HG03354 (cell line): ENCODE data around the gene MAT1A.
A peak's percentile ranks its signal among the peaks of the same experiment; 100 is the strongest.
"Not testable (repeated sequence)": the region's sequence is repeated elsewhere in the genome, so short reads cannot be mapped to it uniquely, and the experiment has no call there.

ENCODE experiments used
- ATAC-seq: cut with Tn5 transposase; IDR thresholded peaks from one replicate; pipeline ENCODE4 v1.9.1; 2021; ENCODE audit warnings: mild to moderate bottlenecking; ENCODE audit not compliant: unreplicated experiment, poor library complexity, severe bottlenecking

Gene MAT1A

DNA sequence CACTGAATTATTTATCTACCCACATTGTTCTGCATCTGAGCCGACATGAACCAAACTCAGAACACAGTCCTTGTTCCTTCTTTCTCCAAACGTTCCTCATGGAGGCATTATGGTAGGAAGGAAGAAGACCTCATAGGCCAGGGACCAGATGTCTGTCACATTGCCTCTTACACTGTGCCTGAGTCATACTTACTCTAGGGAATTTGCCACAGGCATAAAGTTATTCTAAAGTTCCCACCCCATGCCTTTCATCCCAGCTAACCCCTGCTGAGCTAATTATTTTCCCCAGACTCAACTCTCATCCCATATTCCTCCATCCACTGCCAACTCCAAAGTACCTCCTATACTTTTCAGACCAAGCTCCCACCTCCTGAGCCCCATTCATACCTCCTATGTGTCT, 21.2 kb downstream of the MAT1A start:
- ATAC-seq, result no peak

DNA sequence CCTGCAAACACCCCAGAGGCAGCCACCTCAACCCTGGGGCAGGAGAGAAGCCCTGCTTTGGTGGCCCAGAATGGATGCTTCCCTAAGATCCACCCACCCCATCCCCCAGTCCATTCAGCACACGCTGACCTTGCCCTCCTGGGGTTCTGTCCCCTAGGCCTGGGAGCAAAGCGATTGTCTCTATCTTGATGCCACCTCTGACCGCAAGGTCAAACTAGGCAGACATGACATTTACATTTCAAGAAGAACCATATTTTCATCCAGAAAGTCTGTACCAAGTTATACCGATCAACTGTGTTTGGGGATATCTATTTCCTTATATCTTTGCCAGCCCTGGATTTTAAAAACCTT, 23.0 kb downstream of the MAT1A start:
- ATAC-seq, result no peak

DNA sequence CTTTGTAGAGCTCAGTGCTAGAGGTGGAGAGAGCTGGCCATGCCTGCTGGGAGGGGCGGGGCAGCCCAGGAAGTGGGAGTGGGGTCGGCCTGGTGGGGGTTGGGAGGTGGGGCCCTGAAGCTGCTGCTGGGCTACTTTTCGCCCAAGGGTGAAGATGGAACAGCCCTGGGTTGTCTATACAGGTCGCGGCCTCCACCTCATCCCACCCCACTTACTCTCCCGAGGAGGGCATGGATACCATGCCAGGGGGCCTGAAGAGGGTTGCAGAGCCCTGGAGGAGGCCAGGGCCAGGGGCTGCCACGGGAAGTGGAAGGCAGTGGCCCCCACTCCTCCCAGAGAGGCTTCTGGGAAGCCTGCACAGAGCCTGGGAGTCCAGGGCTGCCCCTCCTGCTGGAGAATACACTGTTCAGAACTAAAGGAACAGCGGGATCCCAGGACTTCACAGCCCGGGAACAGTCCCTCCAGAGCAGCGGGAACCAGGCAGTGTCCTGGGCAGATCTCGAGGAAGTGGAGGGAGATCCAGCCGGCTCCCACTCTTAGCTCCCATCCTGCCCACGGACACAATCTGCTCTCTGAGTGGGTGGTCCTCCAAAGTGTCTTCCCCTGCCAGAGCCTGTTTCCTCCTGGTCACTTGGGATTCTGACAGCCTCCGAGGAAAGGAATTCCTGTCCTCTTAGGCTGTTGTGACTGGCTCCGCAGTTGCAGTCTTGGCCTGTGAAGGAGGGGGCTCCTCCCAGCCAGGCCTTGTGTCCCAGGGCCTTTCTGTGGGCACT, 23.5 kb downstream of the MAT1A start:
- no peak for ATAC-seq

GRCh38 chr10:80264081-80265056, 25.1 kb downstream of the MAT1A start:
- no peak for ATAC-seq

DNA sequence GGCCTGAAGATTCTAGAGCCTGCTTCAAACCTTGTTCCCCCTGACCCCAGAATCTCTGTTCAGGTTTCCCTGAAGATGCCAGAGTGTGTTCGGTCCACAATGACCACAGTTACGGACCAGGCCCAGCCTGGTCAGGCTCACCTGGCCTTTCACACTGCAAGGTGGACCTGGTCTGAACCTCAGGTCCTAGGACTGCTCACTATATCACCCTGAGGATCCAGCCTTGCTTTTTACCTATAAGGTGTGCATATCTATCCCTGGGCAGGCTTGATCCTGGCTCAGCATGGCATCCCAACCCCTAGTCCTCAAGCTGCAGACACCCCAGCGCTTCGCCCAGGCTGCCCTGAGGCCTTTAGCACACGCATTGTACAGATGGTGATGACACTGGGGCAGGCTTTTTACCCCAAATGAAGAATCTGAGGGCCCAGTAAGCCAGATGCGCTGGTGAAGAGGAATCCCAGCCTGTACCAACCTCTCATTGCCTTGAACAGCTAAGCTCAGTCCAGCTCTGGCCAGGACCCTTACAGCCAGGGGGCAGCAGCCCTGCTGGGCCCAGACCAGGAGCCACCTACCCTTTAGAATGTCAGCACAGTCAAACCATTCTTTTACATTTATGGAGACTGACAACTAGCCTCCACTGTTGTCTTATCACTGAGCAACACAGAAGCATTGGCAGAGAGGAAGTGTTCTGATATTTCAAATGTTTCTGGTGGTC, 28.0 kb downstream of the MAT1A start:
- no peak for ATAC-seq

GRCh38 chr10:80260295-80261243, 28.9 kb downstream of the MAT1A start:
- peak; percentile 61 for ATAC-seq

DNA sequence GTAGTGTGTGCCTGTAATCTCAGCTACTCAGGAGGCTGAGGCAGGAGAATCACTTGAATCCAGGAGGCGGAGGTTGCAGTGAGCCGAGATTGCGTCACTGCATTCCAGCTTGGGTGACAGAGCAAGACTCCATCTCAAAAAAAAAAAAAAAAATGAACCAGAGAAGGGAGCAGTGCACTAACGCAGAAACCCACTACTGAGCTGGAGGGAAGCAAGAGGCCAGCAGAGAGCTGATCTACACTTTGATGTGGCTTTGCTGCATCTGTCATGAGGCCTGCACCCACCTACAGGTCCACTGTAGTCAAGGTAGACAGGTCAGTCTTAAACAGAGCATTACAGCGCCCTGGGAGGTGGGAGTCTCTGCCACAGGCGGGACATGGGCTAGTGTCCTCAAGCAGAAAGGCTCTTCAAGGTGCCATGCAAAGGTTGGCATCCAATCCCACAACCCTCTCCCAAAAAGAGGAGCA, 30.0 kb downstream of the MAT1A start:
- no peak for ATAC-seq

DNA sequence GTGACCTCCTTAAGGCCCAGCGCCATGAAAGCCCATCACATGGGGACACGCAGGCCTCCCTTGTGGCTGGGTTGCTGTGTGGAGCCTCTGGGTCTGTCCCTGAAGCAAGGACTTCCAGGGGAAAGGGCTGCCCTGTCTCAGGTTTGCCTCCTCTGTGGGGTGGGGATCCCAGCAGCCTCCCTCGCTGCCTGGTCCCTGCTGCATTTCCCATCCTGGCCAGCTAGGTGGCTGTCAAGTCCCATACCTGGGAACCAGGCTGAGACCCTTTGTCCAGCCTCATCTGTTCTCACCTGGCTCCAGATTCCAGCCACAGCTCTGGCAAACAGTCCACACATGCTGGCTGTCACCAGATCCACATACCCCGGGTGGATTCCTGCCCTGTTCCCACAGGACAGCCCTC, 32.7 kb downstream of the MAT1A start:
- ATAC-seq, result not testable (repeated sequence)

GRCh38 chr10:80254726-80255125, 34.7 kb downstream of the MAT1A start:
- ATAC-seq, result not testable (repeated sequence)

DNA sequence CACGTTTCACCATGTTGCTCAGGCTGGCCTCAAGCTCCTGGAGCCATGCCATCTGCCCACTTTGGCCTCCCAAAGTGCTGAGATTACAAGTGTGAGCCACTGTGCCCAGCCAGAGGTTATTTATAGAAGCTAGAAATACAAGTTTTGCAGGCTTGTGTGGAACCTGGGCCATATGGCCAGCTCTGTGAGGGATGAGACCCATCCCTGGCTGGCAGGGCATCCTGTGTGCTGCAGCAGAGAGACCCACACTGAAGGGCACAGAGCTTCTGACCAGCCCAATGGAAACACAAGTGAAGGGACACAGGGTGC, 35.5 kb downstream of the MAT1A start:
- not testable (repeated sequence) for ATAC-seq

DNA sequence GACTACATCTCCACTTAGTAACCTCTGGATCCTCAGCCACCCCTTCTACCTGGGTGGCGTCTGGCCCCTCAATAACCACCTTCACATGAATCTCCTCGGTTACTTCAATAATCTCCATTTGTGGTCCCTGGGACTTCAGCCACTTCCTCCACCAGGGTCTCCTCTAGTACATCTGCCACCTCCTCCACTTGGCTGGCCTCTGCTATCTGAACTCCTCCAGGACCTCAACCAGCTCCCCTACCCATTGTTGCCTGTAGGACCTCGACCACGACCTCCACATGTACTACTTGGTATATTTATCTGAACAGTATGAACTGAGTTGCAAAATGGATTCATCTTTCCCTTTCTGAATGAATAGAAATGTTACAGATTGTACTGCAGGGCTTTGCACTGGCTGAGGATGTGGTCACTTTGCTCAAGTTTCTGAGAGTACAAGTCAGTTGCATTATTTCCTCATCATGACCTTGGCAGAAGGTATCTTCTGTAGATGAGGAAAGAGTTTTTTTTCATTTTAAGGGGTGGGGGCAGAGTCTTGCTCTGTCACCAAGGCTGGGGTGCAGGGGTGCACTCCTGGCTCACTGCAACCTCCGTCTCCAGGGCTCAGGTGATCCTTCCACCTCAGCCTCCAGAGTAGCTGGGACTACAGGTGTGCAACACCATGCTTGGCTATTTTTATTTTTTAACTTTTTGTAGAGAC, 36.0 kb downstream of the MAT1A start:
- ATAC-seq, result peak; percentile 68

DNA sequence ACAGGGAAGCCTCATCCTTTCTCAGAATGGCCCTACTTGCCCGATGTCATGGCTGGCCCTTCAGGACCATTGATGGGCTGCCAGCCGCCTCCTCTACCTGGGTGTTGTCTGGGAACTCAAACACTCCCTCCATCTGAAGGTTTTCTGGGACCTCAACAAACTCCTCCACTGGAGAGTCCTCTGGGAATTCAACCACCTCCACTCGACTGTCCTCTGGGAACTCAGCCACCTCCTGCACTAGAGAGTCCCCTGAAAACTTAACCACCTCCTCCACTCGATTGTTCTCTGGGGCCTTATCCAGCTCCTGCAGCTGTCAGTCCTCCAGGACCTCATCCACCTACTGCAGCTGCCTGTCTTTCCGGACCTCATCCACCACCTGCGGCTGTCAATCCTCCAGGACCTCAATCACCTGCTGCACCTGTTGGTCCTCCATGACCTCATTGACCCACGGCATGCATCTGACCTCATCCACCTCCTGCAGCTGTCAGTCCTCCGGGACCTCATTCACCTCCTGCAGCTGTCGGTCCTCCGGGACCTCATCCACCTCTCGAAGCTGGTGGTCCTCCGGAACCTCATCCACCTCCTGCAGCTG, 37.1 kb downstream of the MAT1A start:
- ATAC-seq, result no peak

GRCh38 chr10:80251703-80252280, 37.7 kb downstream of the MAT1A start:
- ATAC-seq, result not testable (repeated sequence)

DNA sequence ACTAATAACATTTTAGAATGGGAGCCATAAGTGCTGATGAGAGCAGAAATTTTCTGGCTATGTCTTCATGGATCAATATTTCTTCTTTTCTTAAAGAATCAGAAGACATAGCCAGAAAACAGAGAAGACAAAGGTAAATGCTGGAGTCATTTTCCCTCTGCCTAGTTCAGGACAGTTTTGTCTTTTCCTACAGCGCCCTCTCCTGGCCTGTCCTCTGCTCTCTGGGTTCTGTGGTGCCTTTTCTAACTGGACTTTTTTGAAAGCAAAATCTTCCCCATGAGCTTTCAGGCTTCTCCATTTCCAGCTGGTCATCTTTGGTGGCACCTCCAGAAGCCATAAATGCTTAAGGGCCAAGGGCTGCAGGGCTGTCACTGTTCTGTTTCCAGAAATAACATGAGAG, 39.1 kb downstream of the MAT1A start:
- not testable (repeated sequence) for ATAC-seq

- ATAC-seq, result not testable (repeated sequence)
Measured at GRCh38 chr10:80249906-80250305, 39.6 kb downstream of the MAT1A start.

GRCh38 chr10:80247611-80248010, 41.8 kb downstream of the MAT1A start:
- ATAC-seq, result not testable (repeated sequence)

DNA sequence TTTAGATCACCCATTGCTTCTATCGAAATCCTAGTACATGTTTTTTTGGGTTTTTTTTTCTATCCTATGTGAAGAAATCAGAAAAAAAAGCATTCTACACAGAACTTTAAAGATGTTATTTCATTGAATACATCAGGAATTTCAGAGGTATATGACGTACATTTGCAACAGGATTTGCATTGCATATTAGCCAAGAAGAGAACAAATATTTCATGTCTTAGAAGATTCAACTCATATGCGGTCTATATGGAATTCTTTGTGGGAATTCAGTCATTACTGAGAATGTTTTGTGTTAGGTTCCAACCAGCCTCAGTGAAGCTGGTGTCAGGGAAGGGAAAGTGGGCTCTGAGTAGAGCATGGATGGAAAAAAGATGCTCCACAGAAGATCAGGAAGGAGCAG, 45.1 kb downstream of the MAT1A start:
- not testable (repeated sequence) for ATAC-seq

GRCh38 chr10:80242341-80242740, 47.1 kb downstream of the MAT1A start:
- not testable (repeated sequence) for ATAC-seq
